Fibroblast of villous mesenchyme (primary cell): ENCODE measurements around the gene POLN. TPM values are rescaled to one million over a fixed set of nuclear protein-coding genes. Genes with fewer than 3 reads are reported as not detected.

ENCODE experiments used
- DNase-seq: peaks from one replicate; pipeline ENCODE4 v3.0.0-alpha.2; 2010; ENCODE audit warnings: low read depth
- H3K4me3 ChIP-seq: 2 replicates; pipeline ENCODE4 v1.5.1; 2011; ENCODE audit warnings: low read depth, mild to moderate bottlenecking, low read length
- total RNA-seq: library from RNA; depleted of rRNA; stranded (reverse); fragments of >200 nt; gene quantifications from 2 replicates; pipeline ENCODE4 v1.2.3, GENCODE V29; 2012
- TF ChIP-seq, protein P1 (sequence below): IDR thresholded peaks from 2 replicates; pipeline ENCODE4 v1.5.1; 2012; ENCODE audit warnings: low read depth, mild to moderate bottlenecking, low read length; ENCODE audit not compliant: insufficient read depth

Gene POLN
- total RNA-seq, 1 donor = 4.7 TPM

DNA sequence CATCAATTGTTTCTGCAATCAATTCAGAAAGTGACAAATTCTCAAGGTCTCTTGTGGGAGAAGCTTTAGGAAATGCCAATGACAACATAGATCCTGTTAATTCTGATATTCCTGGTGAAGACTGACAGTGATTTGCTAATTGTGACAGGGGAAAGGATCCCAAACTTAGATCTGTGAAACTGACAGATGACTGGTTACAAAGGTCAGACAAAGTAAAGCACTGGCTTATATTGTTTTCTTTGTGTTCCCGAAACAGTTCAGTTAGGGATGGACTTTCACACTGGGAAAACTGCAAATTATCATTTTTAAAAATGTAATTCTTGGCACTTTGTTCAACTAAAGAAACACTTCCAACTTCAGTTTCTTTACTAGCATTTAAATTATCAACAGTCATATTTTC lies 152.7 kb downstream of the POLN start:
- H3K4me3 ChIP-seq = no peak overlapping the region
- TF ChIP-seq, protein P1, sequence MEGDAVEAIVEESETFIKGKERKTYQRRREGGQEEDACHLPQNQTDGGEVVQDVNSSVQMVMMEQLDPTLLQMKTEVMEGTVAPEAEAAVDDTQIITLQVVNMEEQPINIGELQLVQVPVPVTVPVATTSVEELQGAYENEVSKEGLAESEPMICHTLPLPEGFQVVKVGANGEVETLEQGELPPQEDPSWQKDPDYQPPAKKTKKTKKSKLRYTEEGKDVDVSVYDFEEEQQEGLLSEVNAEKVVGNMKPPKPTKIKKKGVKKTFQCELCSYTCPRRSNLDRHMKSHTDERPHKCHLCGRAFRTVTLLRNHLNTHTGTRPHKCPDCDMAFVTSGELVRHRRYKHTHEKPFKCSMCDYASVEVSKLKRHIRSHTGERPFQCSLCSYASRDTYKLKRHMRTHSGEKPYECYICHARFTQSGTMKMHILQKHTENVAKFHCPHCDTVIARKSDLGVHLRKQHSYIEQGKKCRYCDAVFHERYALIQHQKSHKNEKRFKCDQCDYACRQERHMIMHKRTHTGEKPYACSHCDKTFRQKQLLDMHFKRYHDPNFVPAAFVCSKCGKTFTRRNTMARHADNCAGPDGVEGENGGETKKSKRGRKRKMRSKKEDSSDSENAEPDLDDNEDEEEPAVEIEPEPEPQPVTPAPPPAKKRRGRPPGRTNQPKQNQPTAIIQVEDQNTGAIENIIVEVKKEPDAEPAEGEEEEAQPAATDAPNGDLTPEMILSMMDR = no peak

DNA sequence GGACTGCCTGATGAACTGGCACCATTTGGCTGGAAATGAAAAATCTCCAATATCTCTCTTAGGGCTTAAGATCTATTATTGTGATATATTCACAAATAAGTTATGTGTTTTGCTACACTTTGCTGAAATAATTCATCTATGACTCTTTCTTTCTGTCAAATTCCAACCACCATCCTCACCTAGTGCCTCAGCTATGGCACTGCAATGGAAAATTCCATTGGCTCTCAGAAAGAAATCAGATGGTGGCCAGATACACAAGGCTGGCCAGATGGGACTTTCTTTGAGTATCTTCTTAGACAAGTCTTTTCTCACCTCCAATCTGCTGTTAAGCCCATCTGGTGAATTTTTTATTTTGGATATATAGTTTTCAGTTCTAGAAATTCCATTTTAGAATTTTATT lies 154.8 kb downstream of the POLN start:
- DNase-seq = peak; percentile 39
- H3K4me3 ChIP-seq = no peak overlapping the region
- TF ChIP-seq, protein P1 = peak; percentile 36

More for the DNA sequence above, 152.7 kb downstream of the POLN start:
- DNase-seq = no peak

DNA sequence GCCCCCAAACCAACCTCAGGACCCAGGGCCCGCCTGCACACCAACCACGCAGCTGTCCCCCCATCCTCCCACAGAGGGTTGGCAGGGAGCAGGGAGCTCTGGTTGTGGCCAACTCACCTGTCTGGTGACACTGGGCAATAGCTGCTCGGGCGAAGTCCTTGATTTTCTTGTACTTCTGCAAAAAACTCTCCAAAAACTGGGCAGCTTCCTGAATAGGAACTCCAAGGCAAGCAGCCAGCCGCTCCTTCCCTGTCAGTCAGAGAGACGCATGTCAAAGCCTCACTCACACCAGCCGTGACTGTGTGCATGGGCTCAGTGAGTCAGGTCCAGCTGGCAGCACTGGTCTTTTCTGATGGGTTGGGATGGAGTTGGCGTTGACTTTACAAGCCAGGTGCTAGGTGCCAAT lies 156.4 kb downstream of the POLN start:
- no peak for DNase-seq
- TF ChIP-seq, protein P1 = no peak
- no peak overlapping the region for H3K4me3 ChIP-seq

DNA sequence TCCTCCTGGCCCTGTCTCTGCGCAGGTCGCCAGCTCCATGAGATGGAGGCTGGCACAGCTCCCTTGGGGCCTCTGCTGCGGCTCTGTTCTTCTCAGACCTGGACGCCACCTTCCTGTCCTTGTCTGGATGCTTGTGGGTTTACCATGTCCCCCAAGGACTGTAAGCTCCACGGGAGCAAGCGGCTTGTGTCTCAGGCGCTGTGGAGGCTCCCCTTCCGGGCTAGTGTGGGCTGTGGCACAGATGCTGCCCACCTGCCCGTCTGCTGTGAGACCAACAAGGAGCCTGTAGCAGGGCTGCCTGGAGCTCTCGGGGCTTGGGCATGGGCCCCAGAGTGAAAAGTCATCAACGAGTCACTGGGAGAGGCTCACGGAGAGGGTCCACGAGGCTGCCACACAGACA lies 157.6 kb downstream of the POLN start:
- TF ChIP-seq, protein P1 = no peak
- H3K4me3 ChIP-seq = no peak overlapping the region
- no peak for DNase-seq

DNA sequence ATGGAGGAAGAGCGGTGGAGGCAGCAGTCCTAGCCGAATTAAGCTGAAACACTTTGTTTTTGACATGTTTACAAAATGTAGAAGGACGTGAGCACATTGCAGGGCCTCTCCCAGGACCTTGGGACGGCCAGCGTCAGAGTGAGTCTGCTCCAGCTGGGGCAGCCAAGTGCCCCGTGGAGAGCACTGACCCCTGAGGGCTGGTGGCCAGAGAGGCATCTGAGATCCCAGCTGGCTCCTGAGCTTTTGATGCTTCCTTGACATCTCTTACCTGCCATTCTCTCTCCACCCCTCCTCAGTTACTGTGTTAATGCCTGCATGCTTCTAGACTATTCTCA lies 158.1 kb downstream of the POLN start:
- DNase-seq = no peak
- H3K4me3 ChIP-seq = no peak overlapping the region
- TF ChIP-seq, protein P1 = no peak

DNA sequence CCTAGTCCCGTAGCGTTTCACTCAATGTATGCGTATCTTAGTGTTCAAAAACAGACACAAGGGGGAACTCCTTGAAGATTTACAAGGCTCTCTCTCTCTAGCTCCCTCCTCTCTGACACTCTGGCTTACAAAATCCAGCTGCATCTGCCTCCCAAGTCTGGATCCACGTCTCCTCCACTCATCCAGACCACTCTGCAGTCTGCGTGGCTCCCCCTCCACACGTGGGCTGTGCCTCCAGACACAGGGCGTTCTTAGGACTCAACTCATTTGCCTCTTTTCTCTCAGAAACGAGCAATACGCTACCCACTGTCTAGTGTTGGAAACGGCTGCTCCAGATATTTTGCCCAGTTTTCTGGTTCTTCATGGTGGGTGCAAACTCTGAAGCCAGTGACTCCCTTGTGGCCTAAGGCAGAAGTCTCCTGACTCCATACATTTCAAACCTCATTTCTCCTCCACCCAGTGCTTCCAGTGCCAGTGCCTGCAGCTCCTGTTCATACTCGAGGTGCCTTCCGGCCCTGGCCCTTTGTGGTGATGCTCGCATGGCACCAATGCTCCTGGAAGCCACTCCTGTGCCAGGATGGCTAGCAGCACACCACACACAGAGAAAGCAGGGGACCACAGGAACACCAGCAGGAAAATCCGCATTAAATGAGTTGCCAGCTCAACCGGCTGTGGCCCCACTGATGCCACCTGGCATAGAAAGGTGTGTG lies 158.7 kb downstream of the POLN start:
- TF ChIP-seq, protein P1 = no peak
- DNase-seq = peak; percentile 5
- no peak overlapping the region for H3K4me3 ChIP-seq

DNA sequence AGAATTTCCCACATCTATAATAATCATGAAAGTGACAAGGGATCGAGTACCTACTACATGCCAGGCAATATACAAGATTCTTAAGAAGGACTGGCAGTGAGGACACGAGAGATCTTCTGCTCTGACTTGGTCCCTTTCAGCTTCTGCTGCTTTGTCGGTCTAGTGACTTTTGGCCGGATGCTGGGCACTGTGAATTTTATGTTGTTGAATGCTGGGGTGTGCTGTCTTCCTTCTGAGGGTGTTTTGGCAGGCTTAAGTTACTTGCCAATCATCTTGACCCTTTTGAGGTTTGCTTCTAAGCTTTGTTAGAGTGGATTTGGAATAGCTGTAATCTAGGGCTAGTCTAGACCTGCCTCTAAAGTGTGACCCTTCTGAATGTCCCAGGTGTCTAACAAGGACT lies 159.3 kb downstream of the POLN start:
- TF ChIP-seq, protein P1 = no peak
- no peak overlapping the region for H3K4me3 ChIP-seq
- DNase-seq = no peak
